Hematopoietic multipotent progenitor cell treated with erythropoietin and hydrocortisone succinate and interleukin-3 and kit ligand, for 6 days (in vitro differentiated cells): ENCODE data around the gene TSPAN5.
"Not testable (repeated sequence)": the region's sequence is repeated elsewhere in the genome, so short reads cannot be mapped to it uniquely, and the experiment has no call there.

Source experiments
- DNase-seq: peaks from one replicate; pipeline ENCODE4 v3.0.0-alpha.2; 2015

Gene TSPAN5

DNA sequence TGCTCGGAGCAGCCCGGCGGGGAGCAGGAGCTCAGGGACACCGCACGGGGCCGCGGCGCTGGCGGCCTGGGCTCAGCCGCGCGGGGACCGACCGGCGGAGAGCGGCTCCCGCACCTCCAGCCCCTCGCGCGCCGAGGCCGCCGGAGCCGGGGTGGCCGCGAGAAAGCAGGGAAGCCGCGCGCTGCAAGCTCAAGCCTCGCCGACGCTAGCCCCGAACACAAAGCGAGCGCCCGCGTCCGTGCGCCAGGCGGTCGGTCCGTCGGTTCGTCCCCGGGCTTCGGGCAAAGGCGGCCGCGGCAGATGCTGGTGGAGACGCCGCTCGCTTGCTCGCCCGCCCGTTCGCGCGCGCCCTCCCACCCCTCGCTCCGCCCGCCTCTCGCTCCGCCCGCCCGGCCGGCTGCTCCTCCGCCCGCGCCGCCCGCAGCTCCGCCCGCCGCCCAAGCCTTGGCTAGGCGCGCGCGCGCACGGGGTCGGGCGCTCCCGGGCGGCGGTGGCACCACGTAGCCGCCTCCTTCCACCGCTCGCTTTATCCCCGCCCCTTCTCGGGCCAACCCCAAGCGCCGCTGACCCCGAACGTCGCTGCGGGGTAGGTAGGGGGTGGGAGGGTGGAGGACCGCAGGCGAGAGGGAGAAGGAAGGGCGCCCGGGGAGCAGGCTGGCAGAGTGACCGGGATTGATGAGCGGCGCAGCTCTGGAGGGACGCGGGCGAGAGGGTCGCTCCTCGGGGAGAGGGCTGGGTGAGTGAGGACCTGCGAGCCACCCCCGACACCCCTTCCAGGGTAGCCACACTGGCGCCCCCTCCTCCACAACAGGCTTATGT lies at the start of gene TSPAN5:
TSPAN5 (minus strand) TSS at position 325 of the 819 bp plus-strand sequence.
- peak; percentile 90 for DNase-seq

DNA sequence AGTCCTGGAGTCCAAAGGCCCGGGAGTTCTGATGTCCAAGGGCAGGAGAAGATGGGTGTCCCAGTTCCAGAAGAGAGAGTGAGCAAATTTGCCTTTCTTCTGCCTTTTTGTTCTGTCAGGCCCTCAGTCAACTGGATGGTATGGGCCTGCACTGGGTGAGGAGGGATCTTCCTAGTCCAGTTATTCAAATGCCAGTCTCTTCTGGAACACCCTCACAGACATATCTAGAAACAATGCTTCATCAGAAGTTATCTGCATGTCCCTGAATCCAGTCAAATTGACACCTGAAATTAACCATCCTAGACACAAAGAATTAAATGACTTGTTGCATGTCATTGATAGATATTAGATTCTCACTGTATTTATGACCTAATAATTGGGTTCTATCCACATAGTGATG lies 48.5 kb upstream of the TSPAN5 start:
- DNase-seq = no peak

DNA sequence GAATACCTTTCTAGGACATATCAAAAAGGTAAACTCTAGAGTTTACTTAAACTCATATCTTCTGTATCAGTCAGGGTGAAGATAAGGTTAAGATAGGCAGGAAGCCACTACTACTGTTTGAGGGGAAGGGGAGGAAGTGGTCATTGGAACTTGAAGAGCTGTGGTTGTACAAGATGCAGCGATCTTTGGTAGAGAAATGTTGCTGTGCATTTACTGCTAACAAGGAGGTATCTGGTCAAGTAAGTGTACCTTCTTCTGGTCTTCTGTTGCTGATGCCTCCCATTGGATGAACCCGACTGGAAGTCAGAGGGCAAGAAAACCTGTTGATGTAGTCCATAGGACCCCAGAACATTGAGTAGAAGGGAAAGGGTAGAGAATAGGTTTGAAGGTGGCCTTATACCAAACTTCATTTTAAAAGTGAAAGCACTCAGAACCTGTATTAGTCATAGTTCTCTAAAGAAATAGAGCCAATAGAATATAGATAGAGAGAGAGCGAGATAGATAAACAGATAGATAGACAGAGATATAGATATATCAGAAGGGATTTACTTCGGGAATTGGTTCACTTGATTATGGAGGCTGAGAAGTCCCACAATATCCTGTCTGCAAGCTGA lies 47.9 kb upstream of the TSPAN5 start:
- peak; percentile 37 for DNase-seq

DNA sequence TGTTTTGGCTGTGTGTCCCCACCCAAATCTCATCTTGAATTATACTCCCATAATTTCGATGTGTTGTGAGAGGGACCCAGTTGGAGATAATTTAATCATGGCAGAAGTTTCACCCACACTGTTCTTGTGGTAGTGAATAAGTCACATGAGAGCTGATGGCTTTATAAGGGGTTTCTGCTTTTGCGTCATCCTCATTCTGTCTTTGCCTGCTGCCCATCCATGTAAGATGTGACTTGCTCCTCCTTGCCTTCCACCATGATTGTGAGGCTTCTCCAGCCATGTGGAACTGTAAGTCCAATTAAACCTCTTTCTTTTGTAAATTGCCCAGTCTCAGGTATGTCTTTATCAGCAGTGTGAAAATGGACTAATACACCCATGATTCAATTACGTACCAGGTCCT lies 47.2 kb upstream of the TSPAN5 start:
- DNase-seq = not testable (repeated sequence)

DNA sequence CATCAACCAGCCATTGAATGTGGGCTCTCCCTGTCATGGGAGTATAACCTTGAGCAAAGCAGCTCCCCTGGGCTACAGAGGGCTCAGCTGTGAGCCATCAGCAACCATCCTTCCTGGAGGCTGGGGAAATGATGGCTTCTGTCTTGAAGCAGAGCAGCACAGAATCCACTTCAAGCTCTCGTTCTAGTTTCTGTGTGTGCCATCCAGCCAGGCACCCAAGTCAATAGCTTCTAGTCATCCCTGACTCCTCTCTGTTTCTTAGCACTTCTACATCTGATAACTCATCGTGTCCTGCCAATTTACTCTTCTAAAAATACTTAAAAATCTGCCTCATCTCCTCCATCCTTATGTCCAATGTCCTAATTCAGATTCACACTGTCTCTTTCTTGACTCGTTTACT lies 42.2 kb upstream of the TSPAN5 start:
- DNase-seq = no peak

DNA sequence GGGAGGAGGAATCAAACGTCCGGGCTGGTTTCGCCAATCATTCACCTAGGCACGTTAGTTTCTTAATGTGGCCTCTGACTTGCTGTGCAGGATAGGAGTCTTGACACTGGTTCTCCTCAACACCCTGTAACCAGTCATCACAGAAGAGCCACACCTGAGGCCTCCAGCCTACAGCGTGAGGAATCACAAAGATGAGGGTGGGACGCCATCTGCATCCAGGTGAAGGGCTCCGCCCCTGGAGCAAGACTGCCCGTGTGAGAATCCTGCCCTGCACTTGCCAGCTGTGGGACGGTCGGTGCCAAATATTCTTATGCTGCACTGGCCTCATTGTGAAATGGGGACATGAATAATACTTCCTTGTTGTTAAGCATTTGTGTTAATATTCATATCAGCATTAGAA lies 35.7 kb upstream of the TSPAN5 start:
- no peak for DNase-seq

DNA sequence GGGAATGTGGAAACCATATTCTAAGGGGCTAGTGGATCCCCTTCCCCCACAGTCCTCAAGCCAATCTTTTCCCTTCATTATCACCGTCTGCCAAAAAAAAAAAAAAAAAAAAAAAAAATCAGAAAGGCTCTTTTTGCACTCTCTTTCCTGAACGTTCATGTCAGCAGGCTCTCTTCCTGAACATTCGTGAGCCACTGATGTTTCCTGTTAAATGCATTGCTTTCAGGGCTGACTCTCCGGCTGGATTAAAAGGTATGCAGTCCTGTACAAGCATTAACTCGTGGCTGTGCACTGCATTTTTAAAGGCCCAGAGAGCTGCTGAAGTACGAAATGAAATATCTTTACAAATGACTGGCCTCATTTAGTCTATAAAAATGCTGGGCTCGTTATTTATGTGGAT lies 34.0 kb upstream of the TSPAN5 start:
- no peak for DNase-seq

DNA sequence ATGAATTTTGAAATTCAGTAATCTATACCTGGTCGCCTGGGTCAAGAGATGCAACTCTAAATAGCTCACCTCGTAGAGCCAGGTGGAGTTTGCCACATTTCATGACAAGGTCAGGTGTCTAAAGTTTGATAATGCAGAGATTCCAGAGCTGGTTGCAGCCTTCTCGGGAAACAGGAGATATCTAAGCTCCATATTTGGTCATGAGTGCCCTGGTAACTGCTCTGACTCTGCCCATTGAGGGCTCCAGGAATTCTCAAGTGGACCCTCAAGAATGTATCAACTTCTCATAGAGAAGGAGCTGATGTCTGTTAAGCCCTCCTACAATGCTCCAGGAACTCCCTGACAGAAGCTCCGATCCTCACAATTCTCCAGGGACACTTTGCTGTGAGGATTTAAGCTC lies 33.2 kb upstream of the TSPAN5 start:
- no peak for DNase-seq

DNA sequence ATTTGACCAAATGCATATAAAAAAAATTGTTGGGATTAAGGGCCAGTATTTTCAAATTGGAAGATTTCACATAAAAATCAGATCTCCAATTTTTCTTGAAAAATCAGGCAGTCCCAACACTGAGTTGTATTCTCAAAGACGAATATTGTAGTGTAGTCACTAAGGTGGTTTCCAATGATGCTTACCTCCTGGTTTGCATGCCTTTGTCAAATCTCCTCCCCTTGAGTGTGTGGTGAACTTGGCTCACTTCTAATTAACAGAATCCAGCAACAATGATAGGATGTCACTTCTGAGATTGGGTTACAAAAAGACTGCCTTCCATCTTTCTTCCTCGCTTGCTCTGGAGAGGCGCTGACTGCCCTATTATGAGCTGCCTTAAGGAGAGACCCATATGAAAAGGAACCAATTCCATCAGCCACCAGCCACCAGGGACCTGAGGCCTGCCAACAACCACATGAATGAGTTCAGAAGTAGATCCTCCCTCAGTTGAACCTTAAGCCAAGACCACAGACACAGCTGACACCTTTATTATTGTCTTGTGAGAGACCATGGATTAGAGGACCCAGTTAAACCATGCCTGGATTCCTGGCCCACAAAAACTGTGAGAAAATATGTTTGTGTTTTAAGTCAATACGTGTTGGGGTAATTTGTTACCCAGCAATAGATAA lies 31.2 kb upstream of the TSPAN5 start:
- no peak for DNase-seq

DNA sequence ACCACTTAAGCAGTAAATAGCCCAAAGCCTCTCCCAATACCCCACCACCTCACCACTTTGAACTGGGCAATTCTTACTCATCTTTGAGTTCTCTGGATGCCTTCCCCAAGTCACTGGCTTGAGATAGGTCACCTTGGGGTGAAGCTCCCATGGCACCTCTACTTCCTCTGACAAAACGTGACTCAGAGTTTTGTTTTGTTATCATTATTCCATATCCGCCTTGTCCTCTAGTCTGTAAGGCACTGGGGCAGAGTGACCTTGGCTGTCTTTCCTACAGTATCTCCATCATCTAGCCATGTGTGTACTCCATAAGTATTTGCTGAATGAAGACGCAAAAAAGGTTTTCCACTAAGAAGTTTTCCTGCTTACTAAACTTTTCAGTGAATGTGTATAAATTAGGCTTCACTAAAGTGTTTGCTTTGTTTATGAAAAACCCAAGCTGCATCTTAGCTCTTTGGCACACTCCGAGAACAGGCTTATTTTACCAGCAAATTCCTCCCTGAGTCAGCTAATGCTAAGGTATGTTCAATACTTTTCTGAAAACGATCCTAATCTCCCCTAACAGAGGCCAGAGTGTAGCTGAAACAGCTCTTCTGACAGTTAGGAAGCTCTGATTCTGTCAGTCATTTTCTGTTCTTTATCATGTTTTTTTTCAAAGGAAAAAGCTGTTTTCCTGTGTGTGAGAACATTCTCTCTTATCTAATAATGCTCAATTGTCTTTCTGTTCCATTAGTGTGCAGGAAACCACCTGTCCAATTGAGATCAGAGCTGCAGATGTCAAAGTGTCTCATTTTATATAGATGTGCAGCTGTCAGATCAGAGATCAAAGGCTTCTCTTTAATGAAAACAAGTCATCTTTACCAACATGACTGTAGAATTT lies 30.2 kb upstream of the TSPAN5 start:
- DNase-seq = peak; percentile 51

DNA sequence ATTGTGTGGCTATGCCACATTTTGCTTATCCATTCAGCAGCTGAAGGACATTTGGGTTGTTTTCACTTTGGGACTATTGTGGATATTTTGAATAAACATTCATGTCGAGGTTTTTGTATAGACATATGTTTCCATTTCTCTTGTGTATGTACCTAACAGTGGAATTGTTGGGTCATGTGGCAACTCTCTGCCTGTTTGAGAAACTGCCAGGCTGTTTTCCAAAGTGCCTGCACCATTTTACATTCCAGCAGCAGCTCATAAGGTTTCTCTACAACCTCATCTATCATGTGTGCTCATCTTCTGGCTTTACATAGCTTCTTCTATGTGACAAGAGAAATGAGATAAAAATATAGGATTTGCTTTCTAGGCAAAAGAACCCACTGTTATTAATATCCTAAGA lies 29.5 kb upstream of the TSPAN5 start:
- no peak for DNase-seq

DNA sequence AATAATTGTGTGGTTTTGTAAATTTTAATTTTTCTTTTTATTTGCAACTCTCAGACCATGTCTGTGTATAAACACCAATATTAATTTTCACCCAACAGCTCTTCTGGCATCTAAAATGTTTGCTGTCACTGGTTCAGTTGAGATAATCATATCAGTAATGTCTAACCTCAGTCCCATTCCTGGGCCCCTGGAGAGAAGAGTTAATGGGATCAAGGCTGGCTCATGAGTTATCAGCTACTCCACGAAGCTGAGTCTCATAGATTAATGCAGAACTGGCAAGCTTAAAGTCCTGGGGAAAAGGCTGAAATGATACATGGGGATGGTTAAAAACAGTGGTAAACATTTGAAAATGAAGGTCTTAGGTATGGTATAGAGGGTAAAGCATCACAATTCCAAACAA lies 28.4 kb upstream of the TSPAN5 start:
- peak; percentile 93 for DNase-seq

DNA sequence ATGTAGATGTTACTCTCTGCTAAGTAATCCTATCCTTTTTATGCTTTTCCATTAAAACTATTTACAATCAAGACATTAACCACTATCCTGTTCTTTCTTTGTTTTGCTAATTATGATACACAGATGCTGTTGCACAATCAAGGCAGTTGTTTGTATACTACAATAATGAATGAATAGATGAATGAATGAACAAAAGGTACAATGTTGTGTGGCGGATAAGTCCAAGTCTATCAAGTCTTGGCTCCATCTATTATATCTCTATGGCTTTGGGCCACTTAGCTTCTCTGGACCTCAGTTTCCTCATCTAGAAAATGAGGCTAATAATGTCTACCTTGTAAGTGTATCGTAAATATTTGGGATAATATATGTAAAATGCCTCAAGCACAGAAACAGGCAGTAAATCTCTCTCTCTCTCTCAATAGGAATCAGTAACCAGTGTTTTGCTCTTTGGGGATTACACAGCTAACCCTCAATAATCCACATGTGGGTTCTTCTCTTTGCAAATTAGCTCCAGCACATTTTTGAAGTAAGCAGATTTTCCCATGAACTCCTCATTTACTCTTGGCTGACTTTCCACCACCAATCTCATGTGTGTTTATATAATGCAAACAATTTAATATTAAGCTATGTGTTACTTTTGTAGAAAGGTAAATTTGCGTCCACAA lies 27.8 kb upstream of the TSPAN5 start:
- DNase-seq = no peak

DNA sequence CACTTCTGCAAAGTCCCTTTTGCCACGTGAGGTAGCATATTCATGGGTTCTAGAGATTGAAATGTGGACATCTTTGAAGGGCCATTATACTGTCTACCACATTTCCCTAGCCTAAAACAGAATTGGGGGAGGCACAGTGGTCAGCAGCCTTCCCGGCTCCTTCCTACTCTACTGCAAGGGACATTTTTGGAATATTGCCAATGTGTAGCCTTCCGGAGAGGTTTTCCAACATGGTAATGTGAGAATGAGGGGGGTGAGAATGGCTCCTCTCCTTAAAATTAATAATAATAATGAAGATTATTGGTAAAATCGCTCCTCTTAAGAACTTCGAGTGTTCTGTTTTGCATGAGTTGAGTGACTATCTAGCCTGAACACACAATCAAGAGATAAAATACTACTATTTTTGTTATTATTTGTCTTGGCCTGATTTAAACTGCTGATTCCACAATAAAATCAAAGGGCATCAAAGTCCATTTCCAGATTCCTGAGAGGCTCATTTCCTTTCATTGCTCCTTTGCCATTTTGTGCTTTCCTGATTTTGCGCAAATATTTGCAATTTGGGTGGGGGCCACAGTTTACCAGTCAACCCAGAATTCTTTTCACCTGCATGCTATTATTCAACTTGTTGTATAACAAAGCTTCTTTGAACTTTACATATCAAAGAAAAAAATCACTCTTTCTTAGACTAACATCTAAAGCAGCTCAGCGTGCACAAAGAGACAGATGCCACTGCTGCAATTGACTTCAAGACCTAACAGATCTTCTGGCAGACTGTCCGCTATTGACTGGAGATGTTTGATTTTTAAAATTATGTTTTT lies 27.0 kb upstream of the TSPAN5 start:
- no peak for DNase-seq

DNA sequence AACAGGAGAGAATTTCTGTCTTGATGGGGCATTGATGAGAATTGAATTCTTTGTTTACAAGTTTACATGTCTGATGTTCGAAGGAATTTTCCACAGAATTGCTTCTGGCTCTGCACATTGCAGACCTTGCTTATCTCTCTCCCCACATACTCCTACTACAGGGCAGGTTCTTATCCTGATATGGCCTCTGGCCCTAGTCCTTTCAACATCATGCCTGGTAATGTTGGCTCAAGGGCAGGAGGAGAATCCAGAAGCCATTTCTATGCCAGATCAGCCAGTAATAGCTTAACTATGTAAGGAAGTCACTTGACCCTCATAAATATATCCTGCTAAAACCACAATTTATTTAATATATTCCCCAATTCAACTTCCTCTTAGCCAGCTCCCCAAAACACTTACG lies 24.3 kb upstream of the TSPAN5 start:
- DNase-seq = peak; percentile 93

DNA sequence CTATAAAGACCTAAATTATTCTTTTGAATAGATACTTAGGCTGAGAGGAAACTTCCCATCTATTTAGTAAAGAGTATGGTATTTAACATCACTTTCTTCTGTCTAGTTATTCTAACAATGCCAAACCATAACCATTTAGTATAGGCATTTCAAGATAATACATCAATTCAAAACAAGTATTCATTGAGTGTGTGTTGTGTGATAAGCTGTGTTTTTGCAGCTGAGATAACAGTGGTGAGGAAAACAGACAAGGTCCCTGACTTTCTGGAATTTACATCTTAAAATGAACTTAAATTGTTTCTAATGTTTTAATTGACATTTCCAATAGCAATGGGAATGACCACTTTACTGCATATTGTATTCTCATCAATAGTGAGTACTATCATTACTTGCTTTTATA lies 22.4 kb upstream of the TSPAN5 start:
- no peak for DNase-seq

DNA sequence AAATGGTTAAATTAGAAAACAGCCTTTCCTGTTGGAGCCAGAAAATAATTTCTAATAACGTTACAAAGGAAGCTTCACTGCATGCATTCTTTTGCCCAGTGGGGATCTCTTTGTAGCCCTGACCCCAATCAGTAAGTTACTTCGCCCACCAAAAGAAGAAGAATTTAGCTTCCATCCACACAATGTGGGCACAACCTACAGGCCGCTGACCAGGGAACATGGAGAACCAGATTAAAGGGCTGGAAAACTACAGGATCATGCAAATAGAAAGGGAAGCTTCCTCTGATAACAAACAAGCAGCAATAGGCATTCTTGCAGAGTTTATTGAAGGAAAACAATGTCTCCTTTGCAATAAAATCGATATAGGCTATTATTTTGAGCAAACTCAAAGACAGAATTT lies 21.3 kb upstream of the TSPAN5 start:
- no peak for DNase-seq

DNA sequence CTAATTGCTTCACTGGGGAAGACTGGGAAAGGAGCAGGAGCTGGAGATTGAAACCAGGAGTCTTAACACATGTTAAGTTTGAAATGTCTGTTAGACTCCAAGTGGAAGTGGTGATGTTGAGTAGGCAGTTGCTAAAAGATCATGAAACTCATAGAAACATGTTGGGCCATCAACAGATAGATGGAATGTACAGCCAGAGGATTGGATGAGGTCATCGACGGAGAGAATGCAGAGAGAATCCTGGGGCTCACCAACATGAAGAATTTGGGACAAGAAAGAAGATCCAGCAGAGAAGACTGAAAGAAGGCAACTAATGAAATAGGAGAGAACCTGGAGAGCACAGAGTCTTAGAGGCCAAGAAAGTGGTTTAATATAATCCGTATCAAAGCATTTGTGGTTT lies 19.4 kb upstream of the TSPAN5 start:
- DNase-seq = no peak

DNA sequence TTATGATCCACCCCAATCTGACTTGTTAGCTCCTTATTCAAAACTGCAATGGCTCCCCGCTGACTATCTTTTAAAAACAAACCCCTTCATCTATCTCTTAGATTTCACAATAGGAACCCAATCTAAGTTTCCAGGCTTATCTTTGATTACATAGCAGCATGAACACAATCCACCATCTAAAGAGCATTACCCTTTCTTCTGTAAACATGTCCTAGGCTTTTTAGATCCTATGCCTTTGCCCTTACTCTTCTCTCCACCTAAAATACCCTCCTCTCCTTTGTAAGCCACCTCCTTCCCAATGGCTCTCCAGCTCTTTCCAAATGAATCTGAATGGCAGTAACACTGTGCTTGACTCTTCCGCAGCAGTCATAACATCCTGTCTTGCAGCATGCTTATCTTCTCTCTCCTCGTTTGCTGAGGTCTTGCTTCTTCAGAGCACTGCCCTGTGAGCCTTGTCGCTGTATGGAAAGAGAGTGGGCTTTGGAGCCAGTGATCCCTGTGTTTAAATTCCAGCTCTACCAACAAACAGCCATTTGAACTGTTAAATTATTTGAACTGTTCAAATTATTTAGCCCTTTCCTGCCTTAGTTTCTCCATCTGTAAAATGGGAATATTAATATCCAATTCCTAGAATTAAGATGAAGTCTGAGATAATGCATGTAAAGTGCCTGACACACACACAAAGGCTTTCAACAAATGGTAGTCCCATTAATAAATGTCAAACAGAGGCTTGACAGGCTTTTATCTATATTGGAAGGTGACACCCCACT lies 16.2 kb upstream of the TSPAN5 start:
- DNase-seq = no peak

DNA sequence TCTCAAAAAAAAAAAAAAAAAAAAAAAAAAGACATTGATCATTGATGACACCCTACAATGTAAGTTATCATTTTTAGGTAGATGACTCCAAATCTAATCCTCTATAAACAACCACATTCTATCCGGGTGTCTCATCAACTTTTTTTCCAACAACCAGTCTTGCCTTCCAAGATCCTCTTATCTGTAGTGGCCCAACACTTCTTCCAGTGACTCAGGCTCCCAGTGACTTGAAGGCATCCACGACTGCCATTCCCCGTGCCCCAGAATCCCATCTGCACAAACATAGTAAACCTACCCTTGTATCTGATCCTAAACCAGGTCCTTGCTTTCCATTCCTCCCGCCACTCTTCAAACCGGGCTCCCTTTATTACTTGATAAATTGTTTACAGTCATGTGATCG lies 15.6 kb upstream of the TSPAN5 start:
- DNase-seq = no peak

DNA sequence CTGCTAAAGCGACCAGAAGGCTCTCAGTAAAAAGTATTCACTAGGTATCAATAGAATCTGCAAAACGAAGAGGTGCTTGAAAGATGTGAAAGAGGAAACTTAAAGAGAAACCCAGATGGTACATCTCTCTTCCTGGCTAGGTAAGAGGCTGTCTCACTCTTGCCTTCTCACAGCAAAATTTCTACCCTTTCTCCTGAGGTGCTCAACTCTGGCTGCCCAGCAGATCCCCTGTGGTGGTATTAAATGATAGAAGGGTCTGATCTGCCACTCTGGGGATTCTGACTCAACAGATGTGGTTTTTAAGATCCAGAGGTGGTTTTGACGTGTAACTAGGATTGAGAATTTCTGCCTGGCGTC lies 14.9 kb upstream of the TSPAN5 start:
- DNase-seq = no peak
